Kidney (tissue), 14 donors: Measurements from ENCODE around the gene UPF1. TPM values are rescaled to one million over a fixed set of nuclear protein-coding genes. Genes with fewer than 3 reads are reported as not detected.

Source experiments
- DNase-seq, 5 donors: peaks; one replicate each; pipeline ENCODE4 v3.0.0-alpha.2; 2013 to 2020
- FAIRE-seq: peaks from 2 replicates; lab custom pipeline; 2012; peaks lifted over from hg19 to GRCh38; lab: Jason Lieb, UNC
- H3K27ac ChIP-seq, 2 donors: one replicate each; pipeline ENCODE4 v1.7.0; 2013; ENCODE audit warnings: low read depth in 2 of 2, low read length in 2 of 2, inconsistent platforms in 1 of 2
- H3K27me3 ChIP-seq: one replicate; pipeline ENCODE4 v1.7.1; 2013; ENCODE audit warnings: low read length, inconsistent platforms; ENCODE audit not compliant: control insufficient read depth, insufficient read depth
- H3K36me3 ChIP-seq, 3 donors: one replicate each; pipeline versions ENCODE4 v1.7.0 to v1.7.1; 2013; ENCODE audit warnings: low read length in 3 of 3, control low read depth in 1 of 3, inconsistent platforms in 1 of 3; ENCODE audit not compliant: insufficient read depth in 3 of 3, control insufficient read depth in 2 of 3
- H3K4me1 ChIP-seq, 3 donors: one replicate each; pipeline versions ENCODE4 v1.7.0 to v1.7.1; 2013; ENCODE audit warnings: low read length in 3 of 3, inconsistent platforms in 1 of 3, low read depth in 1 of 3; ENCODE audit not compliant: control insufficient read depth in 2 of 3, insufficient read depth in 2 of 3
- H3K4me3 ChIP-seq, 3 donors: one replicate each; pipeline versions ENCODE4 v1.7.0 to v1.8.1; 2013; ENCODE audit warnings: low read length in 3 of 3, control low read depth in 1 of 3, inconsistent platforms in 1 of 3
- H3K9ac ChIP-seq, 3 donors: one replicate each; pipeline versions ENCODE4 v1.7.0 to v1.7.1; 2013; ENCODE audit warnings: low read length in 3 of 3, control low read depth in 1 of 3, inconsistent platforms in 1 of 3
- H3K9me3 ChIP-seq, 3 donors: one replicate each; pipeline versions ENCODE4 v1.7.0 to v1.7.1; 2013; ENCODE audit warnings: low read length in 3 of 3, control low read depth in 1 of 3, inconsistent platforms in 1 of 3; ENCODE audit not compliant: control insufficient read depth in 2 of 3, insufficient read depth in 1 of 3
- intact Hi-C: fragments of 100-400 bp; cut with DNase I; formaldehyde crosslinking; loops from one replicate; pipeline ENCODE4 v1.11.1; 2022
- polyA plus RNA-seq: library from polyadenylated mRNA; stranded (reverse); fragments of 350-450 nt; fragmentation: Illumina TruSeq; extraction: RNeasy Lipid Tissue Mini Kit (QIAGEN cat#74804); gene quantifications from one replicate; pipeline ENCODE4 v1.2.3, GENCODE V29; 2014; ENCODE audit warnings: low read depth, low replicate concordance; ENCODE audit not compliant: insufficient read depth
- total RNA-seq: library from RNA; stranded (reverse); fragmentation: NEBNext Ultra II Directional; extraction: Animal tissue kit (Norgen Biotek cat#: 25700); gene quantifications from one replicate; pipeline ENCODE4 v1.2.1, GENCODE V29; 2021
- TF ChIP-seq, protein P1 (sequence below): IDR thresholded peaks from 3 replicates; pipeline ENCODE4 v1.5.1; 2012; ENCODE audit warnings: mild to moderate bottlenecking, moderate library complexity, borderline replicate concordance; ENCODE audit not compliant: insufficient read depth; ENCODE audit errors: extremely low read depth
- donor health status: control.
- donor health status: control.
- donor health status: control.
- donor health status: control.
- donor health status: control.
- donor health status: DM: yes; HTN: yes; CAD: no.
- donor health status: Normal renal cell carcinoma (clear cell type).

Gene UPF1
- total and polyA plus RNA-seq, 2 donors from 2014 or later, result 34.2 to 70.1 TPM

DNA sequence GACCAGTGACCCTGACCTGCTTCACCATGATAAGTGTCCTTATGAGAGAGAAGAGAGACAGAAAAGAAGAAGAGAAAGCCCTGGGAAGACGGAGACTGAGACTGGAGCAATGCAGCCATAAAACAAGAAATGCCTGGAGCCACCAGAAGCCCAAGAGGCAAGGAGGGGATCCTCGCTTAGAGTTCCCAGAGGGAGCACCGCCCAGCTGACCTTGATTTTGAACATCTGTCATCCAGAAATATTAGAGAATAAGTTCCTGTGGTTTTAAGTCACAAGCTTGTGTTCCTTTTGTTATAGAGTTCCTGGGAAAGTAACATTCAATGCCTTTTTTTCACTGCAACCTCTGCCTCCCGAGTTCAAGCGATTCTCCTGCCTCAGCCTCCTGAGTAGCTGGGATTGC is 44.0 kb downstream of the UPF1 start:
- FAIRE-seq (no peak), DNase-seq (no peak)
- TF ChIP-seq, protein P1, sequence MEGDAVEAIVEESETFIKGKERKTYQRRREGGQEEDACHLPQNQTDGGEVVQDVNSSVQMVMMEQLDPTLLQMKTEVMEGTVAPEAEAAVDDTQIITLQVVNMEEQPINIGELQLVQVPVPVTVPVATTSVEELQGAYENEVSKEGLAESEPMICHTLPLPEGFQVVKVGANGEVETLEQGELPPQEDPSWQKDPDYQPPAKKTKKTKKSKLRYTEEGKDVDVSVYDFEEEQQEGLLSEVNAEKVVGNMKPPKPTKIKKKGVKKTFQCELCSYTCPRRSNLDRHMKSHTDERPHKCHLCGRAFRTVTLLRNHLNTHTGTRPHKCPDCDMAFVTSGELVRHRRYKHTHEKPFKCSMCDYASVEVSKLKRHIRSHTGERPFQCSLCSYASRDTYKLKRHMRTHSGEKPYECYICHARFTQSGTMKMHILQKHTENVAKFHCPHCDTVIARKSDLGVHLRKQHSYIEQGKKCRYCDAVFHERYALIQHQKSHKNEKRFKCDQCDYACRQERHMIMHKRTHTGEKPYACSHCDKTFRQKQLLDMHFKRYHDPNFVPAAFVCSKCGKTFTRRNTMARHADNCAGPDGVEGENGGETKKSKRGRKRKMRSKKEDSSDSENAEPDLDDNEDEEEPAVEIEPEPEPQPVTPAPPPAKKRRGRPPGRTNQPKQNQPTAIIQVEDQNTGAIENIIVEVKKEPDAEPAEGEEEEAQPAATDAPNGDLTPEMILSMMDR, result no peak
- Histone ChIP-seq H3K4me1 (no peaks in the 10 kb centered on the region), H3K27ac (no peak overlapping the region), H3K4me3 (no peak overlapping the region), H3K9ac (no peak overlapping the region), H3K27me3 (no peaks in the 10 kb centered on the region), H3K36me3 (no peaks in the 10 kb centered on the region), H3K9me3 (no peaks in the 10 kb centered on the region)
- intact Hi-C loops, result no loop called here

DNA sequence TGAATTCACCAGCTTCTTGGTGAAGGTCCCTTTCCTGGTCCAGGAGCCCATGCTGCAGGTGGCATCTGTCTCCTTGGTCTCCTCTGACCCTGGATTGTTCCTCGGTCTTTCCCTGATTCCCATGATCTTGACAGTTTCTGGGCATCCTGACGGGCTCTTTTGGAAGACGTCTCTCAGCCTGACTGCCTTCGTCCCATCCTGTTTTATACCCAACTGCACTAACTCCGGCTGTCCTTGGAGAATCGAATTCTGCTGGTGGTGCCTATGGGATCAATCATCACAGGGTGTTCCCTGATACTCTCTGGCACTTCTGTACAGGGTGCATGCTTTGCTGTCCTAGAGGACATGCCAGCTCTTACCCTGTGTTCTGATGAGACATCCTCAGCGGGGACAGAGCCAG is 45.1 kb downstream of the UPF1 start:
- Histone ChIP-seq H3K9ac (no peak overlapping the region), H3K4me1 (no peaks in the 10 kb centered on the region), H3K36me3 (no peaks in the 10 kb centered on the region), H3K27ac (no peak overlapping the region), H3K9me3 (no peaks in the 10 kb centered on the region), H3K4me3 (no peak overlapping the region), H3K27me3 (no peaks in the 10 kb centered on the region)
- no peak for FAIRE-seq
- TF ChIP-seq, protein P1, result no peak
- DNase-seq, result no peak
- intact Hi-C loops, result no loop called here

DNA sequence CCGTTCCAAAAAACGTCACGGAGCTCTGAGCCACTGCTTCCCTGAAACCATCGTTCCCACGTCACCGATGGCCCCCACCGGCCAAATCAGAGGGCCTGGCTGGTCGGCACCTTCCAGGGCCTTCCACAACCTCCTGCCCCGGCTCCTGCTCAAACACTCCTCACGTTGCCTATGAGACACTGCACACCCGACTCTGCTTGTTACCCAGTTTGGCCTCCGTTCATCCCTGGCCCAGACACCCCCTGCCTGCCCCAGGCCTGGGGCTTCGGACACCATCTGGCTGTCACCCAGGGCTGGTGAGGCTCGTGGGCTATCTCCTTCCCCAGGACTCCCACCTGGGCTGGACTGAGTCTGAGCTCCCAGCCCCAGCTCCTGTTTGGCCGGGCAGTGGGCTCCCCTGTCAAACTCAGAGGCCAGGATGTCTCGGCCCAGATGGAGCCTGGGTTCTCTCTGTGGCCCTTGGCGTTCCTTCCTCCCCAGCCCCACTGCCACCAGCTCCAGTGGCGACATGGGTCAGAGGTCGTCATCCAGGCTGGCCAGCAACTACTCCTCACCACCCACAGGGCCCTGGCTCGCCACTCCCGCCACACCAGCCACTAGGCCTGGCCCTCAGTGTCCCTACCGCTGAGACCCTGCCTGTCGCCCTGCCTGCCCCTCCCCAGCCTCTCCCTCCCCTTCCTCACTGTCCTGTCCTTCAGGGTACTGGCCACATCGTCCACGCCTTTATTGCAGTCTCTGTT is 46.5 kb downstream of the UPF1 start:
- Histone ChIP-seq H3K27me3 (no peaks in the 10 kb centered on the region), H3K9ac (no peak overlapping the region), H3K9me3 (no peaks in the 10 kb centered on the region), H3K27ac (no peak overlapping the region), H3K4me1 (no peaks in the 10 kb centered on the region), H3K4me3 (no peak overlapping the region), H3K36me3 (no peaks in the 10 kb centered on the region)
- DNase-seq (no peak), FAIRE-seq (no peak)
- TF ChIP-seq, protein P1, result no peak
- intact Hi-C loops, result no loop called here
